KOPT-K1 (cell line): ENCODE data around the gene PTPN20.

ENCODE experiments used
- H3K27ac ChIP-seq: fragments of 200-600 bp; sonication (generic); 2 replicates; pipeline ENCODE4 v1.5.1; 2016; ENCODE audit warnings: antibody characterized with exemption, mild to moderate bottlenecking, low read depth, low read length; ENCODE audit not compliant: poor library complexity, severe bottlenecking
- H3K36me3 ChIP-seq: fragments of 200-600 bp; sonication (generic); 2 replicates; pipeline ENCODE4 v1.5.1; 2017; ENCODE audit warnings: antibody characterized with exemption, mild to moderate bottlenecking, low read length, moderate library complexity; ENCODE audit not compliant: insufficient read depth
- H3K9me3 ChIP-seq: fragments of 200-600 bp; sonication (generic); 2 replicates; pipeline ENCODE4 v1.5.1; 2017; ENCODE audit warnings: antibody characterized with exemption, low read length, mild to moderate bottlenecking; ENCODE audit not compliant: insufficient read depth, poor library complexity, severe bottlenecking

Gene PTPN20

DNA sequence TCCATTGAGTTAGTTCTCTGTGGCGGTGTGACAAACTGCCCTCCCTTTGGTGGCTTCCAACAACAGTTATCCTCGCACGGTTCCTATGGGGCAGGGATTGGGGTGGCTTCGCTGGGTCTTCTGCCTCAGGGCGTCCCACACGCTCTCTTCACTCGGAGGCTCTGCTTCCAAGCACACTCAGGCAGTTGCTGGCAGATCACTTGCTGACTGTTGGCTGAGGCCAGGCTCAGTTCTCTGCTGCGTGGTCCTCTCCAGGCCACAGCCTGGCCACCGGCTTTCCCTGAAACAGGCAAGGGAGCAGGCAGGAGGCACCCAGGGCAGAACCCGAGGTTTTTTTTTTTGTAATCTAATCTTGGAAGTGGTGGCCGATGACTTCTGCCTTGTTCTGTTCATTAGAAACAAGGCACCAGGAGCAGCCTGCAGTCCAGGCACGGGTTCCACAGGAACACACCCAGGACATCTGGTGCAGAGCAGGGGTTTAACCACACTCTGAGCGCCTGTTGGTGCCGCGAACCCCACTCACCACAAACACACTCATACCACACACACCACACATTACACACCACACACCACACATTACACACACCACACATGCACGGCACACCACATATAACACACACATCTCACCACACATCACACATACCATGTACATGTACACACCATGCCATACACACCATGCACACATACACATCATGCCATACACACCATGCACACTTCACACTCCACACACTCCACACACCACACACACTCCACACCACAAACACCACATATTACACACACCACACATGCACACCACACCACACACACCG lies 112.2 kb downstream of the PTPN20 start:
- Histone ChIP-seq H3K36me3 (no peaks in the 10 kb centered on the region), H3K27ac (no peak overlapping the region), H3K9me3 (no peaks in the 10 kb centered on the region)

DNA sequence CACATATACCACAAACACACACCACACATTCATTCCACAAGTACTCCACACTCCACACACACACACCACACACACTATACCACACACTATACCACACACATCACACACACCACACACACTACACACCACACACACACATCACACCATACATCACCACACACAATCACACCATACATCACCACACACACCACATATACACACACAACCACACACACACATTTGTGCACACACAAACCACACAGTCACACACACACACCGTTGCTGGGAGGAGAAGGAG lies 112.8 kb downstream of the PTPN20 start:
- H3K27ac ChIP-seq = no peak overlapping the region
- H3K9me3 ChIP-seq = no peaks in the 10 kb centered on the region
- H3K36me3 ChIP-seq = no peaks in the 10 kb centered on the region

DNA sequence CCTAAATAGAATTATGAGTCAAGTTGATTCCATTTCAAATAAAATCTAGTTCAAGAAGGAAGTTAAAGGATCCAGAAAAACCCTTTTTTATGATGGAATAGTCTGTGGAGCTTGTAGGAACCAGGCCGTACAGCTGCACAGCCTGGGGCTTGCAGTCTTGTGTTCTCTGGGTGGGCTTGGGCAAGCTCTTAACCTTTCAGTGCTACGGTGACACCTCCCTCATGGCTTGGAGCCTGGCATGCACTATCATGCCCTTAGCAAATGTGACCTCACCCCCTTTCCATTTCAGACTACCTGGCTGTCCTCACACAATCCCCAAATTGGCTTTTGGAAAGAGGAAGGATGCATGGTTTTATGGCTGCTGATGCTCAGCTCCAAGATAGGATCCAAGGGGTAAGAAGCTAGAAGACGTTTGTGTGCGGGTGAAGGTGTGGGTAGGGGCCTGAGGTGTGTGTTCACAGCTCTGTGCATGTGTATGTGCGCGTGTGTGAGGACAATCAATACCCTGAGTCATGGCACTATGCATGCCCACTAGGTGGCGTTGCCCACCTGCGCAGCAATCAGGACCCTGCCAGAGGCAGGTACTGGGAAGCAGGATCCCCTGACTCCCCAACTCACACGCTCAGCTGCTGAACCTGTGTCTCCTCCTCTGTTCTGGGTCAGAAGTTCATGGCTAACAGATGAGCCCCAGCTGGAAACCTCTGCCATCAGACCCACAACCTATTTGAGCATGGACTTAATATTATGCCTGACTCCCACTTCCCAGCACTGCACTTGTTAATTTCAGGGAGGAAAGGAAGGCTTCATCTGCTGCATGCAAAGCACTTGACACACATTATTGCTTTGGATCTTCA lies 113.4 kb downstream of the PTPN20 start:
- no peak overlapping the region for H3K27ac ChIP-seq
- no peaks in the 10 kb centered on the region for H3K9me3 ChIP-seq
- H3K36me3 ChIP-seq = no peaks in the 10 kb centered on the region

DNA sequence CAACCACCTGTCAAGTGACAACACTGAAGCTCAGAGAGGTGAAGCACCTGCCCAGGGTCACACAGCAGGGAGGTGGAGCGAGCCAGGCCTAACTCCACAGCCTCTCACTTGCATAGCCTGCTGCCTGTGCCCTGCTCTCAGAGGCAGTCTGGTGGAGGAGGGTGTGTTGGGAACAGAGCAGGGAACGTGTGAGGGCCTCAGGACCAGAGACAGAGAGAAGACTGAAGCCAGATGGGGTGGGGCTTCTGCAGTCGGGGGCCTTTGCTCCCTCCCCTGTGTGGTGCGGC lies 114.0 kb downstream of the PTPN20 start:
- H3K27ac ChIP-seq = no peak overlapping the region
- H3K9me3 ChIP-seq = no peaks in the 10 kb centered on the region
- H3K36me3 ChIP-seq = no peaks in the 10 kb centered on the region

DNA sequence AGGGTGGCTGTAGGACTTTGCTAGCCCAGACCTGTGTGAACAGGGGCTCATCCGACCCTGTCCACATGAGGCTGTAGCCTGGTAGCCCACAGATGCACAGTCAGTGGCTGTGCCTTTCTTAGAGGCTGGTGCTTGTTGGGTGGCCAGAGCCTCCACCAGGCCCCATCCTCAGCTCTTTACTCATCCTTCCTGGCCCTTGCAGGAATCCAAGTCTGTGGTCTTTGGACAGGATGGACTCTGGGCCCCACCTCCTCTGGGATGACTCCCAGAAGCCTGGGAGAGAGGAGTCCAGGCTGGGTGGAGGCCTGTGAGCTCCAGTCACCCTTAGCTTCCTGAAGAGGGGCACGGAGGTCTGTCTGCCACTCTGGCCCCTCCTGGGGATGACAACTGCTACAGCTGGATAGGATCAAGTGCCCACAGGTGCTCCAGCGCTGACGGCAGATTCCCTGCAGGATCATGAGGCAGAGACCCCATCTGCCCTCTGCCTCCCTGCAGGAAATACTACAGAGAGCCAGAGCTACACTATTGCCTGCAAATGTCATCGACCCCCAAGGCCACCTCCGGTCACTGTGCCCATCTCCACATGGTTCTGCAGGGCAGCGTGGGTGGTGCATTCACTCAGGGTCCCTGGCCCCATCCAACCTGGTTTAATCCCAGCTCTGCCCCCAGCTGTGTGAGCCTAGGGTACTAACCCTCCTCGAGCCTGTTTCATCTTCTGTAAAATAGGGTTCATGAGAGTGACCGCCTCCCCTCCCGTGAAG lies 114.5 kb downstream of the PTPN20 start:
- Histone ChIP-seq H3K9me3 (no peaks in the 10 kb centered on the region), H3K36me3 (no peaks in the 10 kb centered on the region), H3K27ac (no peak overlapping the region)

DNA sequence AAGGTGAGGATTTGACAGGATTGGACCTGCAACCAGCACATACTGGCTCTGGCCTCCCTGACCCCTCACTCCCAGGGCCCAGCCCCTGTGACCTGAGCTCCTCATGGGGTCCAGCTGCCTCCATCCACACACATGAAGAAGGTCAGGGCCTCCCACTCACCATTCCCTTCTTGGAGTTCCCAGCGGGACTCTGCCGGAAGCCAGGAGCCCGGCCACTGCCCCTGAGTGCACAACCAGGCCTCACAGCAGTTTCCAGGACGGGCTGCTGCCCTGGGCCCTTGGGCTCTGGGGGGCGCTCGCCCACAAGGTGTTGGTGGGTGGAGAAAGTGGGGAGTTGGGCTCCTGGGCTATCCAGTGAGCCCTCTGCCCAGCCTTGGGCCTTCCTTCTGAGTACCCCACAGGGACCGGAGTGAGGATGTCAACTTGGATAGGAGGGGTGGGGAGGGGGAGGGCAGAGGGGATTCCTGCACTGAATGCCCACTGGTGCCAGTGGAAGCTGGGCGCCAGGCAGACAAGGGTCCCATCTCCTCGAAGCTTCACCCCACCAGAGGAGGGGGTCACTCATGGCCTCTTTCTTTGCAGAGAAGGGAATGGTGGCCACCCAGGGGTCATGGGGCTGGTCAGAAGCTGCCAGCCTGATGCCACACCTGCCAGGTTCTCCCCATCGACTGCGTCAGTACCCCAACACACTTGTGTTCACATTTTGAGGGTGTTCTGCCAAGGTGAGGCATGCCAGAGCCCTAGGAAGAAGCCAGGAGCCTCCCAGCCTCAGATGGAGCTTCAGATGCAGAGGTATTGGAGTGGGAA lies 115.3 kb downstream of the PTPN20 start:
- H3K27ac ChIP-seq = no peak overlapping the region
- H3K9me3 ChIP-seq = no peaks in the 10 kb centered on the region
- H3K36me3 ChIP-seq = no peaks in the 10 kb centered on the region

DNA sequence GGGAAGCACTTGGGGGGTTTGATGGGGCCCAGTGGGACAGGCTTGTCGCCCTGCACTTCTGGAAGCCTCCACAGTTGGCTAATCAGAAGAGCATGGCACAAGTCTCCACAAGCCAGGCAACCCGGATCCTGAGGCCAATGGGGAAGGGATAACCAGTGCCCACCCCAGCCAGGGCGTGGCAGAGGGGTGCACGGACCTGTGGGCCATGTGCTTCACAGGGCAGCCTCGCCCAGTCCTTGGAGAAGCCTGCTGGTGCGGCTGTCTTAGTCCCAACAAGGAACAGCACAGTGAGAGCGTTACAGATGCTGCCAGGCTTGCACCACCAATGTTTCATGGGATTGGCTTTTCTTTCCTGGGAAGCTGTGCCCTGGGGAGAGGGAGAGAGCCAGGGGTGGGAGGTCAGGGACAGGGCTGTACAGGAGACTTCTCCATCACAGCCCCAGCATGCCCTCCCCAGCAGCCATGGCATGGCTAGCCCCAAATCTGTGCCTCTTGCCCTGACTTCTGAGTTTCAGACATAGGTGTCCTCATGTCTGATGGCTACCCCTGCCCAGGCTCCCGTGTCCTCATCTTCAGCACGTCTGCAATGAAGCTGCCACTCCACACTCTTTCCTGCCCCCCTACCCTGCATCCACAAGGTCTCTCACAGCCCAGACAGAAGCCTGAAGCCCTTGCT lies 116.0 kb downstream of the PTPN20 start:
- Histone ChIP-seq H3K9me3 (no peaks in the 10 kb centered on the region), H3K36me3 (no peaks in the 10 kb centered on the region), H3K27ac (no peak overlapping the region)

DNA sequence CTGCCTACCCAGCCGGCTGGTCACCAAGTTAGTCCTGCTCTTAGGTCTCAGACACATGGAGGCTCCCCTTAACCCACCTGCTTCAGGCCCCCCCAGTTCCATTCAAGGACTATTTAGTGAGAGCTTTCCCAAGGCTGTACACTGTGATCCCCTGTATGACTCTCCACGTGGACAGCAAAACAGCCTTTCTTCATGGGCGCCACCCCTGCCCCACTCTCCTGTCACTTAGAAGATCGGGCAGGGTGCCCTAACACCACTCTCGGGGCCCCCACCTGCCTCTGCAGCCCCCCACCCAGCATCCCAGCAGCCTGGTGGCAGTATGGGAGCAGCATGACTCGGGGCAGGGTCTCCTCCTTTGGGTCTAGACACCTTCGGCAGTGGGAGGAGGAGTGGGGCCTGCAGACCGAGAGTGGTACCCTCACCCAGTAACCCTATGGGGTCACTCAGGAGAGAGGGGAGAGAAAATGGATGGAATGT lies 116.6 kb downstream of the PTPN20 start:
- Histone ChIP-seq H3K36me3 (no peaks in the 10 kb centered on the region), H3K27ac (no peak overlapping the region), H3K9me3 (no peaks in the 10 kb centered on the region)

DNA sequence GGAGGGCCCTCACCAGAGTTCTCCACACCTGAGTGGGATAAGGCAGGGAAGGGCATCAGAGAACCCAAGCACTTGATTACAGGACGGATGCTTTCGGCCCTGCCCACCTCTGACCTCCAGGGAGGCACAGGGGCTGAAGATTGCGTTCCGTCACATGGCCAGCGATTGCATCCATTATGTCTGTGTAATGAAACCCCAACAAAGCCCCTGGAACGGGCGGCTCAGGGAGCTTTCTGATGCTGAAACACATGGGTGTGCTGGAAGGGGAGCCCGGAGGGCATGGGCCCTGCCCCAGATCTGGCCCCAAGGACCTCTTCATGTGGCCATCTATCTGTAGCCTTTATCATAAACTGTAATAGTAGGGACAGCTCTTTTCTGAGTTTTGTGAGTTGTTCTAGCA lies 117.2 kb downstream of the PTPN20 start:
- no peak overlapping the region for H3K27ac ChIP-seq
- no peaks in the 10 kb centered on the region for H3K36me3 ChIP-seq
- H3K9me3 ChIP-seq = no peaks in the 10 kb centered on the region

DNA sequence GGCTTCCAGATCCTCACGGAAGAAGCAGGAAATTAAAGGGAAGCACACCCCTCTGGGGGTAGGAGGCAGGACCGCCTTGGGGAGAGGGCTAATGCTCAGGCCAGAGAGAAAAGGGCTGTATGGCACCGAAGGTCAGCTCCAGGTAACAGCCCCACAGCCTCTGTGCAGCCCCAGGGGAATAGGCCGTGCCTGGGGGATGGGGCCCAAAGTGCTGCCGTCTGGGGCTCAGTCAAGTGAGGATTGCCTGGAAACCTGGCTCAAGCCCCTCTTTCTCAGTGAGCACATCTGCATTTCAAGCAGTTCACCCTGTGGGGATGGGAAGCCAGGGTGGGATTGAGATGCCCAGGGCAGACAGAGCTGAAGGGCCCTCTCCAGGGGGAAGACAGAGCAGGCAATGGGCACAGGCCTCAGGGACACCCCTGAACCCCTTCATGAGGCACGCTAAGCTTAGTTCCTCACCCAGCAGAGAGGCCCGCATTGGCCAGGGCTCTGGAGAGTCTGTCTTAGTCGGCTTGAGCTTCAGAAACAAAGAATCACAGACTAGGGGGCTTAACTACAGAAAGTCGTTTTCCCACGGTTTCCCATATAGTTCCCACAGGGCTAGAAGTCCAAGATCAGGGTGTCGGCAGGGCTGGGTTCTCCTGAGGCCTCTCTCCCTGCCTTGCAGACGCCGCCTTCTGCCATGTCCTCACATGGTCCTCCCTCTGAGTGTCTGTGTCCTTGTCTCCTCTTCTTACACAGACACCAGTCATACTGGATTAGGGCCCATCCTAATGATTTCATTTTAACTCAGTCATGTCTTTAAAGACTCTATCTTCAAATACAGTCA lies 118.2 kb downstream of the PTPN20 start:
- no peaks in the 10 kb centered on the region for H3K9me3 ChIP-seq
- no peaks in the 10 kb centered on the region for H3K36me3 ChIP-seq
- no peak overlapping the region for H3K27ac ChIP-seq

DNA sequence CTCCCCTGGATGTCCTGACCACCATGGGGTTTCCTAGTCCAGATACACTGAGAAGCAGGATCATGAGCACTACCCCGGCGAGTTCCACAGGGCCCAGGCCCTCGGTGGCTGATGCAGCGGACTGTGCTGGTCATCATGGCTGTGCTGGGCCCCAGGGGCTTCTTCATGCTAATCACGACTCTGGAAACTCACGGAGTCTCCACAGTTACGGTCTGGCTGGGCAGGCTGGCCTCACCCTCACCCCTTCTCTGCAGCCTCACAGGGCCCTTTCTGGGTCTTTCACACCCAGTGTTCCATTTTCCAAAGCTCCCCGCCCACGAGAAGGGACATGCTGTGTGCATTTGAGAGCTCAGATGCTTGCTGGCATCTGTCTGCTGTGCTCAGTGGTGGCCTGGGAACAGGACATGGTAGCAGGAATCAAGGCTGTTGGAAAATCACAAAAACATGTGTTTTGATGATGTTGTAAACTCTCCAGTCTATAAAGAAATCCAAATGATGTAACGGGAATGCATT lies 119.0 kb downstream of the PTPN20 start:
- no peaks in the 10 kb centered on the region for H3K9me3 ChIP-seq
- H3K27ac ChIP-seq = no peak overlapping the region
- H3K36me3 ChIP-seq = no peaks in the 10 kb centered on the region

DNA sequence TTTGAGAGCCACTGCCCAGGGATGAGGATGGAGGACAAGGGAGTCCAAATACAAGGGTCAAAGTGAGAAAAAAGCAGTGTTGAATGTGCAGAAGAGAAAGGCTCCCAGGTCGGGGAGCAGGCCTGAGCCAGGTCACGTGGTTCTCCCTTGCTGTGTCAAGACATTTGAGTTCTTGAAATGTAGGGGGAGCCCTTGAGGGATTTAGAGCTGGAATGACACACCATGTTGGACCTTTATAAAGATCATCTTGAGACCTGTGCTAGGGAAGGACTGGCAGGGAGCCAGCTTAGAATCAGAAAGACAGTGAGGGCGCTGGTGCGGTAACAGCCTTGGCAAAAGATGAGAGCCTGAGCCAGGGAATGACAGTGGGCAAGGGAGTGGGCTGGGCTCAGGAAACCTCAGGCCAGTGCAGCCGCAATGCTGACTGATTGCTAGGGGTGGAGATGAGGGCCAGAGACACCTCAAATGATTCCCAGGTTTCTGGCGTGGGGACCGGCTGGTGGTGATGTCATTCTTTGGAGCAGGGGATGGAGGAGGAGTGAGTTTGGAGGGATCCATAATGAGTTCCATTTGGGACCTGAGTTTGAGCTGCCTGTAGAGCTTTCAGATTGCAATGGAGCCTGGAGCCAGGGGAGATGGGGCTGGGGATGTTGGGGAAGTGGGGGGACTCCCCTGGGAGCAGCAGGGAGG lies 120.1 kb downstream of the PTPN20 start:
- Histone ChIP-seq H3K36me3 (no peaks in the 10 kb centered on the region), H3K9me3 (no peaks in the 10 kb centered on the region)

DNA sequence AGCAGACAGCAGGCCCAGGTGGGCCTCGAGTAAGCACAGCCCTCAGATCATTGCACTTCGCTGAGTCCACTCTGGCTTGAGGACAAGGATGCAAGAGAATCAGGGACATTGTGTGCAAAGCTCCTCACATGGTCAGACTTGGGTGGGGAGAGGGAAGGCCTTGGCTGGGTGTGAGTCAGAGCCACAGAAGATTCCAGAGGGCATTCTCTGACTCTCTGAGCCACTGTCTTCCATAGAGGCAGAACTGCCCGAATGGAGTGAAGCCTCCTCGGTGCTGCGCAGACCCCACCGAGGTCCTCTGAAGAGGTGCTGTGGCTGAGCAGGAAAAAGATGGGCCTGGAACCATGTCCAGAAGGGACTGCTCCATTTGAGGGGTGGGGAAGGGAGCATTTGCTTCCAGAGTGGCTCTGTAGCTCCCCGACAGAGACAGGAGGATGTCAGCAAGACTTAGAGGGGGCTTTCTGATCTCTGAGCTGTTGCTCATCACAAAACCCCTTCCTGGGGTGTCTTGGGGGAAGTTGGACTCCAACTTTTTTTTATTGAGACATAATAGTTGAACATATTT lies 120.8 kb downstream of the PTPN20 start:
- Histone ChIP-seq H3K36me3 (no peaks in the 10 kb centered on the region), H3K9me3 (no peaks in the 10 kb centered on the region), H3K27ac (no peak overlapping the region)

More for the DNA sequence above, 120.1 kb downstream of the PTPN20 start:
- H3K27ac ChIP-seq = no peak overlapping the region
